DND-41 (cell line): ENCODE results near the gene RALA.
"Not testable (repeated sequence)": the region's sequence is repeated elsewhere in the genome, so short reads cannot be mapped to it uniquely, and the experiment has no call there.

Experiments
- ATAC-seq: fragments of 200-7000 bp; cut with Tn5 transposase; 3 replicates; pipeline ENCODE4 v1.9.1; 2021; ENCODE audit warnings: low read depth; ENCODE audit not compliant: insufficient read depth
- DNase-seq: peaks from one replicate; pipeline ENCODE4 v3.0.0-alpha.2; 2020
- H2AFZ ChIP-seq: 2 replicates; pipeline ENCODE4 v1.6.0; 2012; ENCODE audit warnings: low read depth, low read length
- H3K27ac ChIP-seq: 2 replicates; pipeline ENCODE4 v1.5.1; 2012; ENCODE audit warnings: low read length, inconsistent platforms
- H3K27me3 ChIP-seq: fragments of 200-600 bp; sonication (generic); 2 replicates; pipeline ENCODE4 v1.6.0; 2012; ENCODE audit warnings: low read length, mild to moderate bottlenecking, inconsistent platforms; ENCODE audit not compliant: insufficient read depth, poor library complexity
- H3K36me3 ChIP-seq: 2 replicates; pipeline ENCODE4 v1.5.1; 2012; ENCODE audit warnings: low read length, inconsistent platforms; ENCODE audit not compliant: insufficient read depth
- H3K4me1 ChIP-seq: 2 replicates; pipeline ENCODE4 v1.5.1; 2012; ENCODE audit warnings: mild to moderate bottlenecking, low read length; ENCODE audit not compliant: insufficient read depth
- H3K4me2 ChIP-seq: 2 replicates; pipeline ENCODE4 v1.6.0; 2012; ENCODE audit warnings: mild to moderate bottlenecking, moderate library complexity, low read length, inconsistent platforms; ENCODE audit not compliant: insufficient read depth
- H3K4me3 ChIP-seq, 2 experiments: fragments of 200-600 bp in 1 of 2; shearing (Covaris generic) in 1 of 2; 2 replicates each; pipeline ENCODE4 v1.5.1; 2012 to 2016; ENCODE audit warnings: inconsistent platforms in 2 of 2, low read length in 2 of 2, mild to moderate bottlenecking in 2 of 2, low read depth in 1 of 2, moderate library complexity in 1 of 2
- H3K79me2 ChIP-seq: 2 replicates; pipeline ENCODE4 v1.6.0; 2012; ENCODE audit warnings: low read length, inconsistent platforms; ENCODE audit not compliant: insufficient read depth
- H3K9ac ChIP-seq: 2 replicates; pipeline ENCODE4 v1.6.0; 2012; ENCODE audit warnings: low read depth, mild to moderate bottlenecking, inconsistent platforms, low read length, moderate library complexity
- H3K9me3 ChIP-seq: 2 replicates; pipeline ENCODE4 v1.5.1; 2012; ENCODE audit warnings: low read length, moderate library complexity, mild to moderate bottlenecking, inconsistent platforms; ENCODE audit not compliant: insufficient read depth, severe bottlenecking
- H4K20me1 ChIP-seq: 2 replicates; pipeline ENCODE4 v1.6.0; 2012; ENCODE audit warnings: low read length; ENCODE audit not compliant: insufficient read depth
- CTCF ChIP-seq: IDR thresholded peaks from 2 replicates; pipeline ENCODE4 v1.5.1; 2012; ENCODE audit warnings: borderline replicate concordance, low read length, moderate library complexity, mild to moderate bottlenecking; ENCODE audit not compliant: poor library complexity, severe bottlenecking; ENCODE audit errors: extremely low read depth
- EZH2 ChIP-seq: IDR thresholded peaks from 3 replicates; pipeline ENCODE4 v1.6.1; 2012; ENCODE audit warnings: borderline replicate concordance, low read depth, mild to moderate bottlenecking, moderate library complexity, low read length, inconsistent platforms; ENCODE audit not compliant: severe bottlenecking

RALA gene

GRCh38 chr7:39691821-39692220 lies 68.4 kb downstream of the RALA start:
- Histone ChIP-seq H3K4me3 (no peak overlapping the region), H3K27ac (no peak overlapping the region), H3K27me3 (no peaks in the 10 kb centered on the region), H3K9me3 (no peaks in the 10 kb centered on the region), H3K4me1 (no peaks in the 10 kb centered on the region), H3K36me3 (peaks cover 44% of the 10 kb centered on the region; the same call in 1 of the 2 replicates), H4K20me1 (no peaks in the 10 kb centered on the region), H3K4me2 (no peak overlapping the region), H3K79me2 (no peaks in the 10 kb centered on the region), H3K9ac (no peak overlapping the region), H2AFZ (no peak overlapping the region)
- TF ChIP-seq EZH2: no peak
- TF ChIP-seq CTCF: no peak
- DNase-seq (no peak), ATAC-seq (no peak)

DNA sequence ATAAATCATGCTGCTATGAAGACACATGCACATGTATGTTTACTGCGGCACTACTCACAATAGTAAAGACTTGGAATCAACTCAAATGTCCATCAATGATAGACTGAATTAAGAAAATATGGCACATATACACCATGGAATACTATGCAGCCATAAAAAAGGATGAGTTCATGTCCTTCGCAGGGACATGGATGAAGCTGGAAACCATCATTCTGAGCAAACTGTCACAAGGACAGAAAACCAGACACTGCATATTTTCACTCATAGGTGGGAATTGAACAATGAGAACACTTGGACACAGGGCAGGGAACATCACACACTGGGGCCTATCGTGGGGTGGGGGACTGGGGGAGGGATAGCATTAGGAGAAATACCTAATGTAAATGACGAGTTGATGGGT lies 69.7 kb downstream of the RALA start:
- not testable (repeated sequence) for ATAC-seq, H3K27ac ChIP-seq
- peaks cover 54% of the 10 kb centered on the region for H3K36me3 ChIP-seq

GRCh38 chr7:39693812-39694211 lies 70.4 kb downstream of the RALA start:
- H2AFZ ChIP-seq: no peak overlapping the region
- H4K20me1 ChIP-seq: no peaks in the 10 kb centered on the region
- no peak for TF ChIP-seq CTCF
- TF ChIP-seq EZH2: no peak
- H3K79me2 ChIP-seq: no peaks in the 10 kb centered on the region
- no peak for DNase-seq
- no peaks in the 10 kb centered on the region for H3K9me3 ChIP-seq
- H3K27ac ChIP-seq: no peak overlapping the region
- H3K9ac ChIP-seq: no peak overlapping the region
- no peak overlapping the region for H3K4me2 ChIP-seq
- H3K36me3 ChIP-seq: peaks cover 58% of the 10 kb centered on the region
- H3K4me3 ChIP-seq: no peak overlapping the region
- ATAC-seq: no peak
- H3K27me3 ChIP-seq: no peaks in the 10 kb centered on the region
- no peaks in the 10 kb centered on the region for H3K4me1 ChIP-seq

More for the DNA sequence above, 69.7 kb downstream of the RALA start:
- H3K4me1 ChIP-seq, H3K9ac ChIP-seq, H3K9me3 ChIP-seq, DNase-seq, H3K4me2 ChIP-seq, H4K20me1 ChIP-seq, H3K27me3 ChIP-seq, H3K4me3 ChIP-seq, H2AFZ ChIP-seq, H3K79me2 ChIP-seq: not testable (repeated sequence)

- H3K36me3 ChIP-seq: peaks cover 57% of the 10 kb centered on the region
- no peak overlapping the region for H3K4me3 ChIP-seq
Measured at GRCh38 chr7:39695852-39696586, 72.6 kb downstream of the RALA start.

More at GRCh38 chr7:39695852-39696586, 72.6 kb downstream of the RALA start:
- TF ChIP-seq EZH2 (no peak), CTCF (no peak)
- Histone ChIP-seq H3K4me1 (no peaks in the 10 kb centered on the region), H4K20me1 (no peaks in the 10 kb centered on the region), H3K27me3 (no peaks in the 10 kb centered on the region), H3K9me3 (no peaks in the 10 kb centered on the region), H3K27ac (no peak overlapping the region), H2AFZ (no peak overlapping the region), H3K79me2 (no peaks in the 10 kb centered on the region), H3K9ac (no peak overlapping the region), H3K4me2 (no peak overlapping the region)
- ATAC-seq (no peak), DNase-seq (no peak)
